ENCODE data around the gene ARHGEF2.

The ARHGEF2 gene

DNA sequence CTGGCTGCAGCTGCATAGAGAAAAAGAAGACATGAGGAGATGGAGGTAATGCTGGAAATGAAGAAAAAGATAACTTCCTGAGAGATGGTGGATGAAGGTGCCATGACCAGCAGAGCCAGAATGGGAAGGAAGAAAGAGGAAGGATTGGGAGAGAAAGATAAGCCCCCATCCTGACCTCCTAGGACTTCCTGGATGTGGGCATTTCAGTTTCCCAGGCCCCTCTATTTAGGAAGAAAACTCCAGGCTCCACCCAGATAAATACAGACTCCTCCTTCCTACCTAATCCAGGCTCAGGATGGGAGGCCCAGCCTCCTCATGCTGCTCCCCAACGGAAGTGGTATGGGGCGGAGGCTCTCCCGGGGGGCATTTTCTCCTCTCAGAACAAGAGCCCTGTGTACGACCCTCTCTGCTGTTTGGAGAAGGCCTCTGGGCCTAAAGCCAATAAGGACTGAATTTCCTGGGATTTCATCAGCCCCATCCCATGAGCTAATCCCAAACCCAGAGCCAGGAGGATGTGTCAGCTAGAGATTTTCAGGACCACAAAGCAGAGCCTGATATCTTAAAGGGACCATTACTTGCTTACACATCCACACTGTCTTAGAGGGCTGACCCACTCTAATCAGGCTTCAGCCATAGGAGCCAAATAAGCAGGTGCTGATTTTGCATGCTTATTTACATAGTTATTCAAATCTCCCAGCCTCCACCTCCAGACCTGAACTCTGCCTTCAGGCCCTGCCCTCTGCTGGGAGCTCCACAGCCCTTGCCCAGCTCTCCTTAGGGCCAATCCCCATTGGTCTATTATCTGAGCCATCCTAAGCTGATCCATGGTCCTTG, 5.1 kb upstream of the ARHGEF2 start:
- H4K20me1 ChIP-seq (ENCODE audit: insufficient read depth) = no peaks in the 10 kb centered on the region
- peak overlapping the region; percentile 4; the same call in 1 of the 2 replicates for H3K4me2 ChIP-seq
- H3K79me2 ChIP-seq (ENCODE audit: insufficient read depth, low read depth) = peaks cover 41% of the 10 kb centered on the region
- no peak overlapping the region for H3K27ac ChIP-seq
- TF ChIP-seq, protein P1, sequence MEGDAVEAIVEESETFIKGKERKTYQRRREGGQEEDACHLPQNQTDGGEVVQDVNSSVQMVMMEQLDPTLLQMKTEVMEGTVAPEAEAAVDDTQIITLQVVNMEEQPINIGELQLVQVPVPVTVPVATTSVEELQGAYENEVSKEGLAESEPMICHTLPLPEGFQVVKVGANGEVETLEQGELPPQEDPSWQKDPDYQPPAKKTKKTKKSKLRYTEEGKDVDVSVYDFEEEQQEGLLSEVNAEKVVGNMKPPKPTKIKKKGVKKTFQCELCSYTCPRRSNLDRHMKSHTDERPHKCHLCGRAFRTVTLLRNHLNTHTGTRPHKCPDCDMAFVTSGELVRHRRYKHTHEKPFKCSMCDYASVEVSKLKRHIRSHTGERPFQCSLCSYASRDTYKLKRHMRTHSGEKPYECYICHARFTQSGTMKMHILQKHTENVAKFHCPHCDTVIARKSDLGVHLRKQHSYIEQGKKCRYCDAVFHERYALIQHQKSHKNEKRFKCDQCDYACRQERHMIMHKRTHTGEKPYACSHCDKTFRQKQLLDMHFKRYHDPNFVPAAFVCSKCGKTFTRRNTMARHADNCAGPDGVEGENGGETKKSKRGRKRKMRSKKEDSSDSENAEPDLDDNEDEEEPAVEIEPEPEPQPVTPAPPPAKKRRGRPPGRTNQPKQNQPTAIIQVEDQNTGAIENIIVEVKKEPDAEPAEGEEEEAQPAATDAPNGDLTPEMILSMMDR (conservative IDR thresholded peaks at IDR 0.05; ENCODE audit: low read depth, low read length) = no peak
- peaks cover 60% of the 10 kb centered on the region for H3K4me1 ChIP-seq (ENCODE audit: low read depth, poor library complexity, severe bottlenecking)
- H3K4me3 ChIP-seq (IDR thresholded peaks at IDR 0.05; ENCODE audit: insufficient read depth, low read depth, low read length) = no peak overlapping the region
- no peak overlapping the region for H2AFZ ChIP-seq (ENCODE audit: low read depth)
- H3K27me3 ChIP-seq (ENCODE audit: insufficient read depth, low read depth) = no peaks in the 10 kb centered on the region
- no peaks in the 10 kb centered on the region for H3K36me3 ChIP-seq (ENCODE audit: insufficient read depth)
- H3K9ac ChIP-seq = no peak overlapping the region

DNA sequence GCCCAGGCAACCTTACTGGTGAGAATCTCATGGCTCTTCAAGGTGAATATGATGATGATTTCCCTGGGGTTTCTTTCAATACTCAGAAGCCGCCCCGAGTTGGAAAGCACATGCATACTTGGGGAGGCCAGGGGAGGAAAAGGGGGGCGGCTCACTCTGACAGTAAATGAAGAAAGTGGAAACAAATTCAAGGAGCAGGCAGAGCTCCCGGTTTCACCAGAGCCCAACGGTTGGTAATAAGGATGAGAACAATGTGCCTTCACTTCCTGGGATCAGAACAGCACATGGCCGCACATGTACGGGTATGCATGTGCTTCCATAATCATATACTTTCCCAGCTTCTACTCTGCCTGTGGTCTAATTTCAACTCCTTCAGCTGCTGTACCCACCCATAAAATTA, 3.8 kb upstream of the ARHGEF2 start:
- Histone ChIP-seq H3K4me1 (ENCODE audit: low read depth, poor library complexity, severe bottlenecking) (peaks cover 59% of the 10 kb centered on the region), H2AFZ (ENCODE audit: low read depth) (no peak overlapping the region), H3K27me3 (ENCODE audit: insufficient read depth, low read depth) (no peaks in the 10 kb centered on the region), H3K79me2 (ENCODE audit: insufficient read depth, low read depth) (peaks cover 54% of the 10 kb centered on the region), H4K20me1 (ENCODE audit: insufficient read depth) (no peaks in the 10 kb centered on the region), H3K4me2 (peak overlapping the region; percentile 95), H3K4me3 (IDR thresholded peaks at IDR 0.05; ENCODE audit: insufficient read depth, low read depth, low read length) (no peak overlapping the region), H3K27ac (peak overlapping the region; percentile 80; the same call in 1 of the 2 replicates), H3K36me3 (ENCODE audit: insufficient read depth) (no peaks in the 10 kb centered on the region), H3K9ac (no peak overlapping the region)
- TF ChIP-seq, protein P1 (conservative IDR thresholded peaks at IDR 0.05; ENCODE audit: low read depth, low read length) = no peak

DNA sequence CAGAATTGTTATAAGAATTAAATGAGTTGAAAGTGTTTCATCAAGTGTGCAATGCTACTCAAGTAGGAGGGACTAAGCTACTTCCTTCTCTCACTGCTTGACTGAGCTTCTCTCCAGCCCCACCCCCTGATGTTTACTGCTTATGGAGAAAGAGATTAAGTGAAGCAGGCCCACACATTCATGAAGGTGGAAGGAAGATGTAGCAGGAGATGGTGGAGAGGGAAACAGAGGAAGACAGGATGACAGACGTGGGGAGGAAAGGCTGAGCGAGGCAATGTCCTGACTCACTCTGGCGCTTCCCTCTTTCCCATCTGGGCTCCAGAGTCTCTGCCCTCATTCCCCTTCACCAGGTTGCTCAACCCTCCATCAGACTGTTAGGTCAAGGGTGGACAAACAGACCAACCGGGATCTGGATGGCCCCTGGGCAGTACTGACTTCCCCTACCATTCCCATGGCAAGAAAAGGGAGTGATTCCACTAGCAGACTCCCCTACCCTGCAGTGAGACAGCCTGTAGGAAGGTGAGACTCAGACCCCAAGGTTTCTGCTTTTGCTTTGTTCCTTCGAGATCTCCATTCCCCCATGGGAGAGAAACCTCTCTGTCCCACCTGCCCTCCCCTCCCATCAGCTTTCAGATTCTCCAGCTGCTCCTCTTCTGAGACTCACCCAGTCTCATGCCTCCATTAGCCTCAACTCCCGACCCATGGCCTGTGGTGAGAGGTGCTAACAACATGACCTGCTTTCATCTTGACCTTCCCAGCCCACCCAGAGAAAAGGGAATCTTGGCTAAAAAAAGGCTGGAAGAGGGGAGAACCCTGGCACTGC, 3.1 kb upstream of the ARHGEF2 start:
- no peaks in the 10 kb centered on the region for H4K20me1 ChIP-seq (ENCODE audit: insufficient read depth)
- peak overlapping the region; percentile 95 for H3K4me2 ChIP-seq
- no peak overlapping the region for H3K4me3 ChIP-seq (IDR thresholded peaks at IDR 0.05; ENCODE audit: insufficient read depth, low read depth, low read length)

More for the DNA sequence above, 3.1 kb upstream of the ARHGEF2 start:
- Histone ChIP-seq H3K4me1 (ENCODE audit: low read depth, poor library complexity, severe bottlenecking) (peaks cover 54% of the 10 kb centered on the region), H2AFZ (ENCODE audit: low read depth) (no peak overlapping the region), H3K27ac (peak overlapping the region; percentile 80), H3K27me3 (ENCODE audit: insufficient read depth, low read depth) (no peaks in the 10 kb centered on the region), H3K9ac (no peak overlapping the region; the same call in 1 of the 2 replicates), H3K79me2 (ENCODE audit: insufficient read depth, low read depth) (peaks cover 61% of the 10 kb centered on the region), H3K36me3 (ENCODE audit: insufficient read depth) (no peaks in the 10 kb centered on the region)
- TF ChIP-seq, protein P1 (conservative IDR thresholded peaks at IDR 0.05; ENCODE audit: low read depth, low read length) = no peak

Data from KMS-11 (cell line).